Epithelial cell of esophagus (primary cell): Measurements from ENCODE around the gene ARL11.

Source experiments
- DNase-seq: peaks from one replicate; pipeline ENCODE4 v3.0.0; 2010; ENCODE audit warnings: low read depth
- H3K4me3 ChIP-seq: 2 replicates; pipeline ENCODE4 v1.5.1; 2011; ENCODE audit warnings: mild to moderate bottlenecking, low read length, control low read depth
- CTCF ChIP-seq: IDR thresholded peaks from 2 replicates; pipeline ENCODE4 v1.5.1; 2011; ENCODE audit warnings: low read depth, mild to moderate bottlenecking, low read length, control low read depth, inconsistent platforms; ENCODE audit not compliant: insufficient read depth; ENCODE audit errors: missing control alignments

The ARL11 gene

GRCh38 chr13:49638030-49638743 is 9.9 kb downstream of the ARL11 start:
- no peak for TF ChIP-seq CTCF
- peak; percentile 60 for DNase-seq
- no peak overlapping the region for H3K4me3 ChIP-seq

- no peak for TF ChIP-seq CTCF
- DNase-seq: no peak
- no peak overlapping the region for H3K4me3 ChIP-seq
These were observed 10.4 kb downstream of the ARL11 start for GRCh38 chr13:49638744-49639072.

- H3K4me3 ChIP-seq: no peak overlapping the region
- TF ChIP-seq CTCF: no peak
- DNase-seq: peak; percentile 80
These were observed 13.5 kb downstream of the ARL11 start for GRCh38 chr13:49641801-49642291.

GRCh38 chr13:49643035-49643646 is 14.8 kb downstream of the ARL11 start:
- no peak overlapping the region for H3K4me3 ChIP-seq
- no peak for DNase-seq
- no peak for TF ChIP-seq CTCF

GRCh38 chr13:49645451-49645850 is 17.1 kb downstream of the ARL11 start:
- no peak for DNase-seq
- no peak for TF ChIP-seq CTCF
- no peak overlapping the region for H3K4me3 ChIP-seq

- no peak overlapping the region for H3K4me3 ChIP-seq
- no peak for DNase-seq
- no peak for TF ChIP-seq CTCF
These were observed 18.4 kb downstream of the ARL11 start for GRCh38 chr13:49646688-49647087.

- peak; percentile 45 for DNase-seq
- H3K4me3 ChIP-seq: no peak overlapping the region
- peak; percentile 55 for TF ChIP-seq CTCF
These were observed 21.1 kb downstream of the ARL11 start for GRCh38 chr13:49649244-49649962.
